Measurements from ENCODE around the gene CHAD.
"Not testable (repeated sequence)": the region's sequence is repeated elsewhere in the genome, so short reads cannot be mapped to it uniquely, and the experiment has no call there.

CHAD gene

DNA sequence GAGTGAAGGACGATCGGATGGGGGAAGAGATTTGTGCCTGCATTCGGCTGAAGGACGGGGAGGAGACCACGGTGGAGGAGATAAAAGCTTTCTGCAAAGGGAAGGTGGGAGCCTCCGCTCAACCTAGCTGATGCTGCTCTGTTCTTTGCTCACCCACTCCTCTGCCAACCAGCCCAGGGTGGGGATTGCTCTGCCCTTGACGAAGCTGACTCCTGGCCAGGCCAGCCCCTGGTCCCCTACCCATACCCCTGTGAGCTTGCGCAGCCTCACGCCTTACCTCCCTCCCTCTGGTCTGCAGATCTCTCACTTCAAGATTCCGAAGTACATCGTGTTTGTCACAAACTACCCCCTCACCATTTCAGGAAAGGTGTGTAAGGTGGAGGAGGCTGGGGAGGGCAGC is 5.2 kb upstream of the CHAD start:
- no peak for DNase-seq (ENCODE audit: low spot score)

GRCh38 chr17:50472761-50473161 is 4.1 kb upstream of the CHAD start:
- DNase-seq (ENCODE audit: low spot score) = not testable (repeated sequence)

DNA sequence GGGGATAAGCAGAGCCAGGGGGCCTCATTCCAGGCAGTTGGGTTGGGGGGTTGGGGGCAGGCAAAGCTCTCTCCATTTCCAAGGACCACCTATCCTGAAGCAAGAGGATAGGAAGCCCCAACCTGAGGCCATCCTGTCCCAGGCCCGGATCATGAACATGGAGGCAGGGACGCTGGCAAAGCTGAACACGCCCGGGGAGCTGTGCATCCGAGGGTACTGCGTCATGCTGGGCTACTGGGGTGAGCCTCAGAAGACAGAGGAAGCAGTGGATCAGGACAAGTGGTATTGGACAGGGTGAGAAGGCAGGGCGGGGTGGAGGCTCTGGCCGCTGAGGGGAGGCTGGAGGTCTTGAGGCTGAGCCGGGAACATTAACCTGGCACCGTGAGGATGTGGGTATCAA is 3.6 kb upstream of the CHAD start:
- no peak for DNase-seq (ENCODE audit: low spot score)

DNA sequence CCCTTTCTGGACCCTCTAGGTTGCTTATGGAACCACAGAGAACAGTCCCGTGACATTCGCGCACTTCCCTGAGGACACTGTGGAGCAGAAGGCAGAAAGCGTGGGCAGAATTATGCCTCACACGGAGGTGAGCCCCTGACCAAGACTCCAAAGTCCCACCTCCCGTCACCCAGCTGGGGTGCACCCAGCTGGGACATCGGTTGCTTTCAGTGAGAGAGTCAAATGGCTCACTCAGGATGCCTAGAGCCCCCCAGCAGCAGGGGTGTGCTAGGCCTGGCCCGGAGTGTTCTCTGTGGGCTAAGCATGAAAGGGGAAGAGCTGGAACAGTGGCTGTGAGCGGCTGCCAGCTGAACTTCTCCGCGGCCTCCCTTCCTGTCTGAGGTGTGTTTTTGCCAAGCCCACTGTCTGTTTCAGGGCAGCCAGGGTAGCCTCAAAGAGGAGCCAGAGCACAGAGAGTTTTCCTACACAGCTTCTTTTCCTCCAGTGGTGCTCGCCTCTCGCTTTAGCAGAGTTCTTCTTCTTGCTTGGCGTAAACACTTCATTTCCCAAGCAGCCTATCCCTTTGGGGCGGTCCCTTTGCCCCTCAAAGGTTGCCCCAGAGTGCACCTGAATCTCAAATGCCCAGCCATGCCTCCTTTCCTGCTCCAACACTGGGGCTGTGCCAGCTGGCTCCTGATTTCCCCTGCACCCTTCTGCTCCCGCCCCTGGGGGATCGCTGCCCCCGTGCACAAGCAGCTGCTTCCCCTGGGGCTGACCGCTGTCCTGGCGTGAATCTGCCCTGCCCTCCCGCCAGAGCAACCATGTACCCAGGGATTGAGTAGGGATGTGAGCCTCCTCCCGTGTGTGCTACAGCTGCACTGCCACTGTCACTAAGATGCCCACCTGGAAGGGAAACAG is 2.6 kb upstream of the CHAD start:
- DNase-seq (ENCODE audit: low spot score) = no peak

GRCh38 chr17:50470426-50470825 is 1.7 kb upstream of the CHAD start:
- no peak for DNase-seq (ENCODE audit: low spot score)

GRCh38 chr17:50469671-50470305 is 1.1 kb upstream of the CHAD start:
- DNase-seq (ENCODE audit: low spot score) = no peak

DNA sequence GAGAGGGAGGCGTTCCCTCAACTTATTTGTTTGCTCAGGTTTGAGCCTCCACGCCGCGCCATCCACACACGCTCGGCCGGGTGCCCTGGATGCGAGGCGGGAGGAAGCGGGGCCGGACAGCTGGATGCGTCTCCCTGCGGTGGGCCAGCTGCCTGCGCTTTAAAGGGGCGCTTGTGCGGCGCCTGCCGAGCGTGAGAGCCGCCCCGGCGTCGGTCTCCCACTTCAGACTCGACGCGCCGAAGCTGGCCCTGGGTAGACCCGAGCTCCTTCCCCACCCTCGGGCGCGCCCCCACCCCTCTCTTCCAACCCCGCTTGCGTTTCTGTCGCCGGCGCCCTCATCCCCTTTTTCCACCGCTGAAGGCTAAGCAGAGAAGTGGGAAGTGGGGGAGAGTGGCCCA is 527 bp upstream of the CHAD start:
- no peak for DNase-seq (ENCODE audit: low spot score)

DNA sequence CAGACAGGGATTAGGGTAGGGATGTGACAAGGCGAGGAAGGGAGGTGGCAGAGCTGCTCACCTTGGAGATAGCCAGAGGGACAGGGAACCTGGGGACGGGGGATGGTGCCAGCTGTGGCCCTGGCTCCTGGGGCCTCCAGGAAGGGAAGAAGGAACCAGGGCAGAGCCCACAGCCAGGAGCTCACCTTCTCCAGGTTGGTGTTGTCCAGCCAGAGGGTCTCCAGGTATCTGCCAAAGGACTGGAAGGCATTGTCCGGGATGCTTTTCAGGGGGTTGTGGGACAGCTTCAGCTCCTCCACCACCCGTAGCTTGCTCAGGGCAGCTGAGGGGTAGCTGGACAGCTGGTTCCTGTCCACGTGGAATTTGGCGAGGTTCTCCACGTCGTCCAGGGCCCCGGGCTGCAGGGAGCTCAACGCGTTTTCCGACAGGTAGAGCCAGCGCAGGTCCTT is 801 bp downstream of the CHAD start:
- DNase-seq (ENCODE audit: low spot score) = no peak

DNA sequence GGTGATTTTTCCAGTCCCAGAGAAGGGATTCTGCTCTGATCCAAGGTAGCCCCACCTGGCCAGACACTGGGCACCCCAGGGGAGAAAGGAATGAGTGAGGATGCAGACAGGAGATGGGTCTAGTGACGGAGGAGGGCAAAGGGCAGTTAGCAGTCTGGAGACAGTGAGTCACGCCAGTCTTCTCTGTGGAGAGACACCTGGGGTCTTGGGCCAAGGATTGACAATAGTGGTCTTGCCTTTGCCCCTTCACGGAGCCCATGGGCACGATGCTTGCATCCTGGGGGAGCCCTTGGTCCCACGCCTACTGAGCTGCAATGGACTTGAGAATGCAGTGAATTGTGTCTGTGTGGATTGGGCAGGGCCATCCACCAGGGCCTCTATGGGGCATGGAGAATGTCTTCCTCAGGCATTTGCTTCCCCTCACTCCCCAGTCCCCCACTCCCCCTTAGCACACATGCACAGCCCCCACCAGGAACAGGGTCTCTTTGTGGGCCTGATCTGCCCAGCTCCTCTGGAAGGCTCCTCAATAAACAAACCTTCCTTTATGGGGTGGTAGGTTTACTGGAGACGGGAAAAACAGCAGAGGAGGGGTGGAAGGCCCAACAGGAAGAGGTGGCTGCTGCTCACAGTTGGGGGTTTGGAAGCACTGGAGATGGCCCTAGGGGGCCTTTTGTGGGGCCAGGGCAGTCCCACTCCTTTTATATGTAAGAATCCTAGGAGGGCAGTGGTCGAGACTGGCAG is 1.4 kb downstream of the CHAD start:
- DNase-seq (ENCODE audit: low spot score) = no peak

DNA sequence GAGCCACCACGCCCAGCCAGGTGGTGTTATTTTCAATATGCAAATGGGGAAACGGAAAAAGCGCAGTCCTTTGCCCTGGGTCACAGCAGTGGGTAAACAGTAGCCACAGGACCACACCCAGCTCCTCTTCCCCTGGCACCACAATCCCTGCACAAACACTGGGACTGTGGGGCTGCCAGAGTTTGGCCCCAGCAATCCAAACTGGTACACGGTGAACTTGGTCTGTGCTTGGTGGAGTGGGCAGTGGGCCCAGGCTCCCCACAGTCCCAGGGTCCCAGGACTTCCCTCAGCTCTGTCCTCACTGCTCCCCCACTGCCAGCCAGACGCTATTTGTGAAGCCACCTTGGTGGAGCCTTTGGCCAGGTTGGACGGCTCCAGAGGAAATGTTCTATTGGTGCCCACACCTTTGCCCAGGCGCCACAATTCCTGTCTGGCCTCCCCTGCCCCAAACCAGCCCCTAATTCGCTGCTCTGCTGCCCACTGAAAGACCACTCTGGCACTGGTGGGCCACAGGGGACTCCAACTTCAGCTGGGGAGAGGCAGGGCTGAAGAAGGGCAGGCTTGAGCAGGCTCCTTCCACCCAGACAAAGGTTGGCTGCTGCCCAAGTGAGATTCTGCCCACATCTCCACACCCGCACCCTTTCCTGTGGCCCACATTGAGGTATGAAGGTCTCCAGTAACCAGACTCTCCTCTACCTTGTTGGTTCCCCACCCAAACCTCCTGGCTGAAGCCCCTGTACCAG is 2.1 kb downstream of the CHAD start:
- no peak for DNase-seq (ENCODE audit: low spot score)

DNA sequence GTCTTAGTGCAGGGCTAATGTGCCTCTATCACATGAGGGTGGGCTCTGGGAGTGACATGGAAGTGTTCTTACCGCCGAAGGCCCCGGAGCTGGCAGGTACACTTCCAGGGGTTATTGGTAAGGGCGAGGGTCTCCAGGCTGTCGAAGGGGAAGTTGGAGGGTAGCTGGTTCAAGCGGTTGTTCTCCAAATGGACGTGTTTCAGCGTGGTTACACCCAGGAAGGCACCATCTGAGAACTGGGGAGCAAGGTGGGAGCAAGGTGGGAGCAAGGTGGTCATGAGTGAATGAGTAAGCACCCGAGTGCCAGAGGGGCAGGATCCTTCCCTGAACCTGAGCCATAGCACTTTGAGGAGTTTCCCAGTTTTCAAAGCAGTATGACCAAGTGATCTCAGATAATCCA is 3.0 kb downstream of the CHAD start:
- DNase-seq (ENCODE audit: low spot score) = no peak

GRCh38 chr17:50465171-50465570 is 3.5 kb downstream of the CHAD start:
- no peak for DNase-seq (ENCODE audit: low spot score)

DNA sequence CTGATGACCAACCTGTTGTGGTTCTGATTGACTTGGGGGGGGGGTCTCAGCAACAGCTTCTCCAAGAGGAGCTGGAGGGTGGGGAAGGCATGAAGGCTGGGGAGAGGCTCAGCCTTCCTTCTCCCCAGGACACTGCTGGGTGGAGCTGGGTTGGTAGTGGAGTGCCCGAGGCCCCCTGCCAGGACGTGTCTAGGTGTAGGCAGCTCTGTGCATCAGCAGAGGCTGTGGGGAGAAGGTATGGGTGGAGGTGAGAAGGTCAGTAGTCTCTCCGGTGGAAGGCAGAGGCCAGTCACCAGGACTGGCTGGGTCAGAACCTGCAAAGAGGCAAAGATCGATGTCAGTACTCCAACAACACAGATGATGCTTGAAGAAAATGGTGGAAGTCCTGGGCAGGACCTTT is 3.9 kb downstream of the CHAD start:
- DNase-seq (ENCODE audit: low spot score) = no peak

- no peak for DNase-seq (ENCODE audit: low spot score)
These were observed 4.6 kb downstream of the CHAD start for GRCh38 chr17:50464121-50464520.

DNA sequence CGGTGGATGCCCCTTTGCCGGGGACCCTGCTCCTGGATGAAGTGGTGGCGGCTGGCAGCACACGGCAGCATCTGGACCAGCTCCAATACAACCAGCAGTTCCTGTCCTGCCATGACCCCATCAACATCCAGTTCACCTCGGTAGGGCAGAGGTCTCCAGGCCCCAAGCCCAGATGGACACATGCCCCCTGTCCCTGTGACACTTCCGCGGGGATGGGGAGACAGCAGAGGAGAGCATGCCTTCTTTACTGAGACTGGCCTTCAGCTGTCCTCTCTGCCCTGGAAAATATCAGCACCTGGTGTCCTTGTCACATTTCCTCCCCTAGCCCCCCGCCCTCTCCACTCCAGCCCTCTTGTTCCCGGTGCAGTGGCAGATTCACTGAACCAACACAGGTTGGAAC is 6.2 kb downstream of the CHAD start:
- no peak for DNase-seq (ENCODE audit: low spot score)

DNA sequence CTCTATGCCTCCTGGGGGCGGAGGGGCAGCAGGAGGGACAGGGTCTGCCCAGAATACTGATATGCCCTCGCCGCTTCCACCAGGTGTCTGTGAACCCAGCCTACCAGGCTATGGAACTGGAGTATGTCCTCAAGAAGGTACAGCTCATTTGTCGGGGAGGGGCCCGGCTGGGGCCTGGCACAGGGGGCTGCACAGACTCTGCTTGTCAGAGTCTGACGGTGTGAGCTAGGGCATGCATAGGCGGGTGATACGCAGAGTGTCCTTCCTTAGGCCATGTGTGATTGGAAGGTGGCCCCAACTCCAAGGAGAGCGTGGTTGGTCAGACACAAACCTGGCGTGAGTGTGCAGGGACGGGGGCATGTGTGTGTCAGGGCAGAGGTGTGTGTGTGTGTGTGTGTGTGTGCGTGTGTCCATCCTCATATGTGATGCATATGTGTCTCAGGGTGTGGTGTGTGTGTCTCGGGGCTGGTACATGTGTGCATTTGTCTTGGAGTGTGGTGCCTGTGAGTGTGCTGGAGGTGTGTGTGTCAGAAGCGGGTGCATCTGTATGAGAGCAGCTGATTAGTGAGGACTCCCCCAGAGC is 7.0 kb downstream of the CHAD start:
- no peak for DNase-seq (ENCODE audit: low spot score)

GRCh38 chr17:50460831-50461526 is 7.7 kb downstream of the CHAD start:
- no peak for DNase-seq (ENCODE audit: low spot score)

DNA sequence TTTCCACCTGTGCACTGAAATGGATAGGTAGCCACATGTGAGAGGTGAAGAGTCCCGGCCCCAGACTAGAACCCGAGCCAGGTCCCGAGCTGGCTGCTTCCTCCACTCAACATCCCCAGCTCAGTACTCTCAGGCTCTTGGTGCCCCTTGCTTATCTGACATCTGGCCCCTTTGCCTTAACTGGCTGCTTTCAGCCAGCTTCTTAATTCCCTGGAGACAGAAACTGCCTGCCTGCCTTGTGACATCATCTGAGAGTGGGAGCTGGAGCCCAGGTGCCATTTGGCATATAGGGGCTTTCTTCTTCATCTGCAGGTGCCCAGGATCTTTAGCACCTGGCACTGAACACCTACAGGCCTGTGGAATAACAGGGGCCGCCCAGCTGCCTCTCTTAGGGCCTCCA is 8.9 kb downstream of the CHAD start:
- no peak for DNase-seq (ENCODE audit: low spot score)

DNA sequence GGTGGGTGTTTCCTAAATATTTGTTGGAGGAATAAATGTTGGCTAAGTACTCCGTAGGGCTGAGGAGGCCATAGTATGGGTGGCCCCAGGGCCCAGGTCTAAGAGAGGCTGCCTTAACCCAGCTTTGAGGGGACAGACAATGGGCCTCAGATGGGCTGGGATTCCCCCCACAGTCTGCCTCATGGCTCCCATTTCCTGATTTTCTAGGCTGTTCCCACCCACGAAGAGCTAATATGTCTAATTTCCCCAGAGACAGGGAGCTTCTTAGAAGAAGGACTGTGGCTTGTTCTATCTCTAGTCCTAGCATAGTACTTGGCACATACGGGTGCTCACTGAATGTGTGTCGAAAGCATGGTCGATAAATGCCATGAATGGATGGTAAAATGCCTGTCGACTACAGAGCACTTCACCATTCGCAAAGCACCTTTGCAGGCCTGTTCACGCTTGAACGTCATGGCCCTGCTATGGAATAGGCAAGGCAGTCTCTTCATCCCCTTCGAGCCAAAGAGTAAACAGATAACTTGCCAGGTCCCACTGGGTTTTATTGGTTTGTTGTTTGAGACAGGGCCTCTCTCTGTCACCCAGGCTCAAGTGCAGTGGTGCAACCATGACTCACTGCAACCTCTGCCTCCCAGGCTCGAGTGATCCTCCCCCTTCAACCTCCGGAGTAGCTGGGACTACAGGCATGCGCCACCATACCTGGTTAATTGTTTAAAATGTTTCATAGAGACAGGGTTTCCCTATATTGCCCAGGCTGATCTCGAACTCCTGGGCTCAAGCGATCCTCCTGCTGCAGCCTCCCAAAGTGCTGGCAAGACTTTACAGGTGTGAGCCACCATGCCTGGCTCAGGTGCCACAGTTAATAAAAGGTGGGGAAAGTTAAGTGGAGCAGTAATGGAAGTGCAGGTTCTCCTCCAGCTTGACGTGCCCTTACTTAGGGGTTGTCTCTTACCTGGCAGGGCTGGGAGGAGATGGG is 9.7 kb downstream of the CHAD start:
- DNase-seq (ENCODE audit: low spot score) = no peak

GRCh38 chr17:50458270-50458669 is 10.4 kb downstream of the CHAD start:
- no peak for DNase-seq (ENCODE audit: low spot score)

Measured in COLO829 (cell line).